CD4-positive, alpha-beta T cell (primary cell): ENCODE data around the gene GP1BB. TPM values are rescaled to one million over a fixed set of nuclear protein-coding genes. Genes with fewer than 3 reads are reported as not detected.

Source experiments
- ATAC-seq: fragments of 200-7000 bp; cut with Tn5 transposase; one replicate; pipeline ENCODE4 v1.10.0; 2022; ENCODE audit warnings: mild to moderate bottlenecking; ENCODE audit not compliant: poor library complexity
- CTCF ChIA-PET: fragments of 350-600 bp; sonication (Branson Sonifier 250); formaldehyde crosslinking; loops from one replicate; lab custom pipeline; 2021; ENCODE audit warnings: antibody characterized with exemption, inconsistent platforms; lab: Charles Lee
- POLR2A ChIA-PET: fragments of 350-600 bp; sonication (Branson Sonifier 250); formaldehyde crosslinking; loops from one replicate; lab custom pipeline; 2021; ENCODE audit warnings: antibody characterized with exemption, inconsistent platforms; lab: Charles Lee
- DNase-seq, 14 experiments: peaks; one replicate each; pipeline ENCODE4 v3.0.0-alpha.2; 2013 to 2020; ENCODE audit warnings: mixed read lengths in 2 of 14
- H3K27ac ChIP-seq, 2 donors: one replicate each; pipeline versions ENCODE4 v1.5.1 to v1.7.0; 2013; ENCODE audit warnings: low read length in 2 of 2, low read depth in 1 of 2, mild to moderate bottlenecking in 1 of 2
- H3K27me3 ChIP-seq, 2 experiments: 1 replicate in 1 of 2; 2 replicates in 1 of 2; pipeline versions ENCODE4 v1.6.1 to v1.7.0; 2013; ENCODE audit warnings: low read length in 2 of 2, control low read depth in 1 of 2, mild to moderate bottlenecking in 1 of 2, moderate library complexity in 1 of 2; ENCODE audit not compliant: insufficient read depth in 2 of 2, control insufficient read depth in 1 of 2
- H3K36me3 ChIP-seq: one replicate; pipeline ENCODE4 v1.6.1; 2013; ENCODE audit warnings: low read length, control low read depth; ENCODE audit not compliant: insufficient read depth
- H3K4me1 ChIP-seq: one replicate; pipeline ENCODE4 v1.6.1; 2013; ENCODE audit warnings: low read length, control low read depth; ENCODE audit not compliant: insufficient read depth
- H3K4me3 ChIP-seq: one replicate; pipeline ENCODE4 v1.5.1; 2013; ENCODE audit warnings: mild to moderate bottlenecking, low read length, moderate library complexity
- H3K9me3 ChIP-seq, 2 experiments: 1 replicate in 1 of 2; 2 replicates in 1 of 2; pipeline versions ENCODE4 v1.6.1 to v1.7.0; 2013; ENCODE audit warnings: low read length in 2 of 2, mild to moderate bottlenecking in 2 of 2, control low read depth in 1 of 2, moderate library complexity in 1 of 2; ENCODE audit not compliant: control insufficient read depth in 1 of 2, insufficient read depth in 1 of 2
- H3K27ac Mint-ChIP-seq: one replicate; pipeline ENCODE4 v1.8.0; 2020; ENCODE audit warnings: mixed read lengths
- H3K27me3 Mint-ChIP-seq: one replicate; pipeline ENCODE4 v1.8.0; 2021; ENCODE audit warnings: mixed read lengths
- H3K36me3 Mint-ChIP-seq: one replicate; pipeline ENCODE4 v1.8.0; 2021; ENCODE audit warnings: low read depth, mixed read lengths
- H3K4me1 Mint-ChIP-seq: one replicate; pipeline ENCODE4 v1.8.0; 2021; ENCODE audit warnings: low read depth, mixed read lengths
- H3K4me3 Mint-ChIP-seq: one replicate; pipeline ENCODE4 v1.8.0; 2020; ENCODE audit warnings: mild to moderate bottlenecking, mixed read lengths
- H3K9me3 Mint-ChIP-seq: one replicate; pipeline ENCODE4 v1.8.0; 2020; ENCODE audit warnings: mixed read lengths
- intact Hi-C, 2 experiments: fragments of 100-400 bp; cut with DNase I in 1 of 2; cut with micrococcal nuclease in 1 of 2; formaldehyde crosslinking; loops; one replicate each; pipeline versions ENCODE4 v1.15.1 to v1.9.0; 2023 to 2025; cut with DNase I, micrococcal nuclease
- total RNA-seq, 174 experiments: library from RNA in 2 of 174; stranded (reverse) in 2 of 174; gene quantifications; one replicate each; pipeline ENCODE4 v1.2.3 and lab custom pipeline; 2021 to 2026
- TF ChIP-seq, protein P1 (sequence below): fragments of 200-600 bp; IDR thresholded peaks from one replicate; pipeline ENCODE4 v1.8.0; 2022; ENCODE audit warnings: antibody characterized with exemption, mild to moderate bottlenecking

GP1BB gene
- total RNA-seq, 2 experiments from 2014 or later: 0.22 TPM; not detected in 1

DNA sequence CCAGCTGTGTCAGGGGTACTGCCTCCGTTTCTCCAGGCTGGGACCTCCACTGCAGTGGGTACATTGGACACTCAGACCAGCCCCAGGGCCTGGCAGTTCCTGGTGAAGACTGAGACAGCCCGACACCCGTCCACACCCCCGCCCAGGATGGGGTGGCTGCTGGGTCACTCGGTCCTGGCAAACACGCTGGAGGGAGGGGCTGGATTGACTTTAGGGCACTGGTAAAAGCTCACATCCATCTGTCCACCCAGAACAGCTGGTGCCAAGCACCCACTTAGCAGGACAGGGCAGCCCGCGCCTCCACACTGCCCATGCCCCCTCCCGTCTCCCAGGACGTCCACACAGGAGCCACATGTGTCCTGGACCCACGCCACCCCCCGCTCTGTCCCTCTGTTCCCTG, 26.5 kb downstream of the GP1BB start:
- Histone ChIP-seq H3K36me3 (no peaks in the 10 kb centered on the region), H3K4me3 (no peak overlapping the region), H3K27ac (no peak overlapping the region), H3K4me1 (peaks cover 1% of the 10 kb centered on the region), H3K27me3 (peaks cover 10 to 20% of the 10 kb centered on the region in 2 experiments), H3K9me3 (peaks cover 0 to 9% of the 10 kb centered on the region in 2 experiments)
- Mint-ChIP-seq H3K9me3 (no peaks in the 10 kb centered on the region), H3K36me3 (no peaks in the 10 kb centered on the region), H3K27ac (no peak overlapping the region), H3K27me3 (peaks cover 26% of the 10 kb centered on the region), H3K4me1 (no peaks in the 10 kb centered on the region), H3K4me3 (no peak overlapping the region)
- DNase-seq (no peak), ATAC-seq (no peak)
- CTCF ChIA-PET: no interaction called here
- POLR2A ChIA-PET: no interaction called here
- TF ChIP-seq, protein P1, sequence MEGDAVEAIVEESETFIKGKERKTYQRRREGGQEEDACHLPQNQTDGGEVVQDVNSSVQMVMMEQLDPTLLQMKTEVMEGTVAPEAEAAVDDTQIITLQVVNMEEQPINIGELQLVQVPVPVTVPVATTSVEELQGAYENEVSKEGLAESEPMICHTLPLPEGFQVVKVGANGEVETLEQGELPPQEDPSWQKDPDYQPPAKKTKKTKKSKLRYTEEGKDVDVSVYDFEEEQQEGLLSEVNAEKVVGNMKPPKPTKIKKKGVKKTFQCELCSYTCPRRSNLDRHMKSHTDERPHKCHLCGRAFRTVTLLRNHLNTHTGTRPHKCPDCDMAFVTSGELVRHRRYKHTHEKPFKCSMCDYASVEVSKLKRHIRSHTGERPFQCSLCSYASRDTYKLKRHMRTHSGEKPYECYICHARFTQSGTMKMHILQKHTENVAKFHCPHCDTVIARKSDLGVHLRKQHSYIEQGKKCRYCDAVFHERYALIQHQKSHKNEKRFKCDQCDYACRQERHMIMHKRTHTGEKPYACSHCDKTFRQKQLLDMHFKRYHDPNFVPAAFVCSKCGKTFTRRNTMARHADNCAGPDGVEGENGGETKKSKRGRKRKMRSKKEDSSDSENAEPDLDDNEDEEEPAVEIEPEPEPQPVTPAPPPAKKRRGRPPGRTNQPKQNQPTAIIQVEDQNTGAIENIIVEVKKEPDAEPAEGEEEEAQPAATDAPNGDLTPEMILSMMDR: no peak
- intact Hi-C loops: no loop called here

DNA sequence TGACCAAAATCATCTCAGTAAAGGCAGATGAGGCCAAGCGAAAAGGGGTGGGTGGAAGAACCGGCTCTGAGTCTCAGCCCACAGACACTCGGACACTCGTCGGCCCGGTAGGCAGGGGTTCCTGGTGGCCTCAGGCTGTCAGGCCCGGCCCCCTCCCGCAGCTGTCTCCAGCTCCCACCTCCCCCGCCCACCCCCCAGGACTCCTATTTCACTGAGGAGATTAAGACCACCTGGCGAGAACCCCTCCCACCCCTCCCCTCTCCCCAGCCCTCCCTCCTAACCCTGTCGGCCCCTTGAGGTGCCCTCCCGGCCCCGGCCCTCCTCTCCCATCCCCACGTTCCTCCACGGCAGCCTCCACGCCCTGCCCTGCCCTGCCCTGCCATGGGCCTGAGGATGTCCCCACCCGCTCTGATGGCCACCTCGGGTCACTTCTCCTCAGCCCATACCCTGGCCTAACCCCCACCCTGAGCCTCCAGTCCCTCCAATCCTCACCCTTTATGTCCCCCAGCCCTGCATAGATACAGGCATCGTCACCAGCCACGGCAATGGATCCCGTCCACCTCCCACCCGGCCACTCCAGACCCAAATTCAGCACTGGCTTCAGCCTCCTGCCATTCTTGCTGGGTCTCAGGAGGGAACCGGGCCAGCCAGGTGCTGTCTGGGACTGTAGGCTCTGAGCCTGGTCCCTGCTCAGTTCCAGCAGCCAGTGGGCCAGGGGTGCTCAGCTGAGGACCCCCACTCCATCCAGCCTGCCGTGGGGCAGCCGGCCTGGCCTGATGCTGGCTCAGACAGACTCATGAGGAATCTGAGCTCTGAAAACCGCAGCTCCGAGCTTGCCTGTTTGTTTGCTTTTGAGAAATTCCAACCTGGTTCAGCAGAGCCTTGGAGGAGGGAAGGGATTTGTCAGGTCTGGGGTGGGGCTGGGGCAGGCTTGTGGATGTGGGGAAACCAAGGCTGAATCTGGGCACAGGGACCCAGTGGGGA, 27.5 kb downstream of the GP1BB start:
- intact Hi-C loops: no loop called here
- Mint-ChIP-seq H3K4me3 (no peak overlapping the region), H3K36me3 (no peaks in the 10 kb centered on the region), H3K27ac (no peak overlapping the region), H3K9me3 (no peaks in the 10 kb centered on the region), H3K27me3 (peaks cover 29% of the 10 kb centered on the region), H3K4me1 (peaks cover 3% of the 10 kb centered on the region)
- CTCF ChIA-PET: no interaction called here
- Histone ChIP-seq H3K36me3 (no peaks in the 10 kb centered on the region), H3K4me1 (peaks cover 10% of the 10 kb centered on the region), H3K9me3 (peaks cover 0 to 17% of the 10 kb centered on the region in 2 experiments), H3K27me3 (peaks cover 16 to 28% of the 10 kb centered on the region in 2 experiments), H3K27ac (no peak overlapping the region), H3K4me3 (no peak overlapping the region)
- POLR2A ChIA-PET: no interaction called here
- no peak for ATAC-seq
- DNase-seq: no peak
- TF ChIP-seq, protein P1: no peak

DNA sequence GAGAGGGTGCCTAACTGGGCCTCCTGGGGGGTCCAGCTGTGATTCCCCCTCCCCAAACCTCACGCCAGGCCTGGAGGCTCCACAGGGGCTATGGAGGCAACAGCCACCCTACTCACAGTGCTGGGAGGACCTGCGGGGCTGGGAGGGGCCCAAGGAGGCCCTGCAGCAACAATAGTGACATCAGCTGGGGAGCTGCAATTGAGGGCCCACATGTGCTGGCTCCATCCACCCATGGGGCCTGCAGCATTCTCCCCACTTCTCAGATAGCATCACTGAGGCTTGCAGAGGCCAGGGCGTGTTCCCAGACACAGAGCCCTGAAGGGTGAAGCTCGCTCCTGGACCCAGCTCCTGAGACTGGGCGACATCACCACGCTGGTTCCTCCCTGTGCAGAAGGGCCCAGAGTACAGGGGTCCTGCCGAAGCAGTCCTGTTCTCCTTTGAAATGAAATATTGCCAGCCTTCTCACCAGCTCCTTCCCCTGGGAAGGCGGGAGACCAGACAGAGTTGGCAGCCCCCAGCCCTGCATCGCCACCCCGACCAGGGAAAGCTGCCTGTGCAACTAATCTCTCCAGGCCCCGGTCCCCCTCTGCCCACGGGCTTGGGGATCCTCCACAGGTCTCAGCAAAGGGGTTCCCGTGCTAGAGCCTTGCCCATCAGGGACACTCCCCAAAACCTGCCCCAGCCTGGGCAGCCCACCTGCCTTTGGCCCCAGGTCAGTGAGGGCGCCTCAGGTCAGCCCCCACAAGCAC, 28.3 kb downstream of the GP1BB start:
- Histone ChIP-seq H3K27me3 (peaks cover 23 to 36% of the 10 kb centered on the region in 2 experiments), H3K9me3 (peaks cover 0 to 18% of the 10 kb centered on the region in 2 experiments), H3K27ac (no peak overlapping the region), H3K36me3 (no peaks in the 10 kb centered on the region), H3K4me1 (peaks cover 18% of the 10 kb centered on the region), H3K4me3 (no peak overlapping the region)
- no peak for ATAC-seq
- no peak for DNase-seq
- intact Hi-C loops: no loop called here
- POLR2A ChIA-PET: no interaction called here
- Mint-ChIP-seq H3K27me3 (peaks cover 38% of the 10 kb centered on the region), H3K4me1 (peaks cover 12% of the 10 kb centered on the region), H3K4me3 (no peak overlapping the region), H3K27ac (no peak overlapping the region), H3K9me3 (no peaks in the 10 kb centered on the region), H3K36me3 (no peaks in the 10 kb centered on the region)
- TF ChIP-seq, protein P1: no peak
- CTCF ChIA-PET: interaction anchor here (1.5 kb wide), 1 partner anchor 159 kb away, joined by 3 read pairs; no protein-coding TSS in a partner anchor
